Sigmoid colon (tissue), 4 donors: ENCODE data around the gene RTN4IP1.

Experiments
- EP300 ChIP-seq, 4 donors: sonication (generic); formaldehyde crosslinking; IDR thresholded peaks; one replicate each; pipeline ENCODE4 v1.6.1; 2017; ENCODE audit warnings: antibody characterized with exemption in 4 of 4
- POLR2A ChIP-seq, 2 donors: fragments of 450-650 bp; IDR thresholded peaks; one replicate each; pipeline ENCODE4 v1.6.1; 2016; ENCODE audit warnings: antibody characterized with exemption in 2 of 2, mild to moderate bottlenecking in 2 of 2, moderate library complexity in 2 of 2
- TF ChIP-seq, protein P1 (sequence below), 4 experiments: fragments of 450-650 bp in 3 of 4; fragments of 200-600 bp in 1 of 4; IDR thresholded peaks; one replicate each; pipeline ENCODE4 v1.5.1; 2016 to 2019; ENCODE audit warnings: antibody characterized with exemption in 4 of 4, mild to moderate bottlenecking in 3 of 4, moderate library complexity in 2 of 4

DNA sequence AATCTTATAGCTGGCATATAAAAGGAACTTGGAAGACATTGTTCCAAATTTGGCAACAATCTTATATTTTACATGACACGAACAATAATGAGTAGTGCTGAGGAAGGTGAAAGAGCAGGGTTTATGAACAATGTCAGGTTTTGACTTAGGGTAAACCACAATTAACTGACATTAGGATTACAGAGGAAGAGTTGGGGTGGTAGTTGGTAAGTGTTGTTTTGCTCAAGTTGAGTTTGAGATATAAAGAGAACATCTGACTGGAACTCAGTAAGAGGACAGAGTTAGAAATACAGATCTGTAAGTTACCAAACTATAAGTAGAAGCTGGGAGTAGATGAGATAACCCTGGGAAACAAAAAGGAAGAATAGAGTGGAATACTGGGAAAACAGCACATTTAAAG, 15.1 kb downstream of the RTN4IP1 start:
- no peak for TF ChIP-seq POLR2A (IDR thresholded peaks at IDR 0.05)
- TF ChIP-seq, protein P1, sequence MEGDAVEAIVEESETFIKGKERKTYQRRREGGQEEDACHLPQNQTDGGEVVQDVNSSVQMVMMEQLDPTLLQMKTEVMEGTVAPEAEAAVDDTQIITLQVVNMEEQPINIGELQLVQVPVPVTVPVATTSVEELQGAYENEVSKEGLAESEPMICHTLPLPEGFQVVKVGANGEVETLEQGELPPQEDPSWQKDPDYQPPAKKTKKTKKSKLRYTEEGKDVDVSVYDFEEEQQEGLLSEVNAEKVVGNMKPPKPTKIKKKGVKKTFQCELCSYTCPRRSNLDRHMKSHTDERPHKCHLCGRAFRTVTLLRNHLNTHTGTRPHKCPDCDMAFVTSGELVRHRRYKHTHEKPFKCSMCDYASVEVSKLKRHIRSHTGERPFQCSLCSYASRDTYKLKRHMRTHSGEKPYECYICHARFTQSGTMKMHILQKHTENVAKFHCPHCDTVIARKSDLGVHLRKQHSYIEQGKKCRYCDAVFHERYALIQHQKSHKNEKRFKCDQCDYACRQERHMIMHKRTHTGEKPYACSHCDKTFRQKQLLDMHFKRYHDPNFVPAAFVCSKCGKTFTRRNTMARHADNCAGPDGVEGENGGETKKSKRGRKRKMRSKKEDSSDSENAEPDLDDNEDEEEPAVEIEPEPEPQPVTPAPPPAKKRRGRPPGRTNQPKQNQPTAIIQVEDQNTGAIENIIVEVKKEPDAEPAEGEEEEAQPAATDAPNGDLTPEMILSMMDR (IDR thresholded peaks at IDR 0.05), result no peak
- TF ChIP-seq EP300 (IDR thresholded peaks at IDR 0.05), result no peak
